Spleen (tissue), 11 donors: ENCODE data around the gene PHKA1. TPM values are rescaled to one million over a fixed set of nuclear protein-coding genes. Genes with fewer than 3 reads are reported as not detected.
A peak's percentile ranks its signal among the peaks of the same experiment; 100 is the strongest.

Source experiments
- DNase-seq: peaks from one replicate; pipeline ENCODE4 v3.0.0-alpha.2; 2020
- H3K27ac ChIP-seq, 8 donors: fragments of 200-600 bp; sonication (generic) in 7 of 8; 1 replicate in 4 of 8; 2 replicates in 4 of 8; pipeline versions ENCODE4 v1.5.0 to v1.8.0; 2016 to 2021; ENCODE audit warnings: inconsistent platforms in 4 of 8, mild to moderate bottlenecking in 4 of 8, moderate library complexity in 1 of 8
- H3K27me3 ChIP-seq, 7 donors: fragments of 200-600 bp; sonication (generic) in 6 of 7; replicated peaks in 1 of 7; 1 replicate in 4 of 7; 2 replicates in 3 of 7; pipeline versions ENCODE4 v1.5.0 to v1.8.0; 2016 to 2021; ENCODE audit warnings: inconsistent platforms in 3 of 7, mild to moderate bottlenecking in 1 of 7
- H3K36me3 ChIP-seq, 6 donors: fragments of 200-600 bp; sonication (generic) in 5 of 6; 1 replicate in 4 of 6; 2 replicates in 2 of 6; pipeline versions ENCODE4 v1.5.0 to v1.8.0; 2016 to 2021; ENCODE audit warnings: inconsistent platforms in 2 of 6
- H3K4me1 ChIP-seq, 6 donors: fragments of 200-600 bp; sonication (generic) in 5 of 6; 1 replicate in 3 of 6; 2 replicates in 3 of 6; pipeline versions ENCODE4 v1.5.0 to v1.8.0; 2016 to 2021; ENCODE audit warnings: inconsistent platforms in 3 of 6
- H3K4me3 ChIP-seq, 8 donors: fragments of 200-600 bp; sonication (generic) in 7 of 8; 1 replicate in 4 of 8; 2 replicates in 4 of 8; pipeline versions ENCODE4 v1.5.0 to v1.8.0; 2016 to 2021; ENCODE audit warnings: inconsistent platforms in 4 of 8, mild to moderate bottlenecking in 4 of 8, moderate library complexity in 2 of 8
- H3K9me3 ChIP-seq, 8 donors: fragments of 200-600 bp; sonication (generic) in 7 of 8; 1 replicate in 4 of 8; 2 replicates in 4 of 8; pipeline versions ENCODE4 v1.5.0 to v1.8.0; 2016 to 2021; ENCODE audit warnings: inconsistent platforms in 4 of 8
- POLR2A ChIP-seq, 3 donors: fragments of 450-650 bp; IDR thresholded peaks; one replicate each; pipeline ENCODE4 v1.5.1; 2017; ENCODE audit warnings: antibody characterized with exemption in 3 of 3, mild to moderate bottlenecking in 1 of 3
- POLR2AphosphoS5 ChIP-seq, 3 donors: sonication (generic); formaldehyde crosslinking; IDR thresholded peaks; one replicate each; pipeline ENCODE4 v1.5.1; 2017; ENCODE audit warnings: antibody characterized with exemption in 3 of 3
- WGBS, 5 donors: extraction: QIAGEN DNeasy Blood & Tissue Kit in 3 of 5; methylation state at CpG; one replicate each; pipeline versions ENCODE4 v1.1.5 to v1.1.7; 2013 to 2018; 5-methylcytosine and 5-hydroxymethylcytosine counted together
- intact Hi-C: fragments of 100-400 bp; cut with DNase I; formaldehyde crosslinking; loops from one replicate; pipeline ENCODE4 v1.15.0; 2023; ENCODE audit warnings: low total_unique reads
- polyA plus RNA-seq, 3 donors: library from polyadenylated mRNA; stranded (reverse); fragments of 200-250 nt; gene quantifications; one replicate each; pipeline ENCODE4 v1.2.1, GENCODE V29; 2013
- total RNA-seq, 7 donors: library from RNA; depleted of rRNA in 3 of 7; stranded (reverse); fragments of >200 nt in 3 of 7; fragmentation: NEBNext Ultra II Directional in 4 of 7; extraction: Animal tissue kit (Norgen Biotek cat#: 25700) in 4 of 7; gene quantifications; one replicate each; pipeline versions ENCODE4 v1.1.0 to v1.2.1, GENCODE V29; 2016 to 2021
- TF ChIP-seq, protein P1 (sequence below), 11 experiments: fragments of 200-600 bp in 7 of 11; fragments of 450-650 bp in 4 of 11; sonication (generic) in 4 of 11; IDR thresholded peaks in 8 of 11; conservative IDR thresholded peaks in 3 of 11; 1 replicate in 7 of 11; 2 replicates in 4 of 11; pipeline versions ENCODE4 v1.4.0 to v1.8.0; 2016 to 2021; ENCODE audit warnings: antibody characterized with exemption in 11 of 11, inconsistent platforms in 4 of 11, mild to moderate bottlenecking in 1 of 11
- donor health status: healthy with polysubstance abuse.
- donor health status: DM: no; HTN: no; CAD: no; lungs with moderate emphysema.
- donor health status: DM: no; HTN: no; CAD: no.
- donor health status: Bipolar disorder and iron deficiency.
- donor health status: healthy.
- donor health status: DM: no; HTN: no; CAD: no.
- donor health status: DM: yes; HTN: yes; CAD: no.

The PHKA1 gene
- total and polyA plus RNA-seq, 10 donors, result 0.67 to 12.7 (median 6.9) TPM

DNA sequence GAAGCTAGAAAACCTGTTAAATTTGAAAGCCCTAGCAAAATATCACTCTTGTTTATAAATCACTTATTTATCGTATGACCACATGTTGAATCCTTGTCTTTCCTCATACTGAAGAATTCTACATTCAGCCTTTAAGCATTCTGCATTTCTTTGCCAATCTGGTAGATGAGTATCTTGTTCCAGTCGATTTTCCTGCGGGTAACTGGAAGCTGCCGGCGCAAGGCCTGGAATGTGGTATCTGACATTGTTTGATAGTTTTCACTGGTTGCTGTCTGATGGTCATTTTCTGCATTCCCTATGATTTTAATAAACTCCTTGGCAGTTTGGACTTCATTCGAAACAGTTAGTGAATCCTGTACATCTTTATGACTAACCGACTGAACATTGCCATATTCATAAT is 13.7 kb upstream of the PHKA1 start:
- DNase-seq, result no peak
- H3K4me3 ChIP-seq, result no peak overlapping the region
- 87 to 97% (median 94%) methylated on average over 7 of the region's 7 CpGs for WGBS, 5 donors
- H3K9me3 ChIP-seq, result no peaks in the 10 kb centered on the region
- no peaks in the 10 kb centered on the region for H3K4me1 ChIP-seq
- intact Hi-C loops, result no loop called here
- H3K36me3 ChIP-seq, result no peaks in the 10 kb centered on the region
- H3K27ac ChIP-seq, result no peak overlapping the region
- TF ChIP-seq, protein P1, sequence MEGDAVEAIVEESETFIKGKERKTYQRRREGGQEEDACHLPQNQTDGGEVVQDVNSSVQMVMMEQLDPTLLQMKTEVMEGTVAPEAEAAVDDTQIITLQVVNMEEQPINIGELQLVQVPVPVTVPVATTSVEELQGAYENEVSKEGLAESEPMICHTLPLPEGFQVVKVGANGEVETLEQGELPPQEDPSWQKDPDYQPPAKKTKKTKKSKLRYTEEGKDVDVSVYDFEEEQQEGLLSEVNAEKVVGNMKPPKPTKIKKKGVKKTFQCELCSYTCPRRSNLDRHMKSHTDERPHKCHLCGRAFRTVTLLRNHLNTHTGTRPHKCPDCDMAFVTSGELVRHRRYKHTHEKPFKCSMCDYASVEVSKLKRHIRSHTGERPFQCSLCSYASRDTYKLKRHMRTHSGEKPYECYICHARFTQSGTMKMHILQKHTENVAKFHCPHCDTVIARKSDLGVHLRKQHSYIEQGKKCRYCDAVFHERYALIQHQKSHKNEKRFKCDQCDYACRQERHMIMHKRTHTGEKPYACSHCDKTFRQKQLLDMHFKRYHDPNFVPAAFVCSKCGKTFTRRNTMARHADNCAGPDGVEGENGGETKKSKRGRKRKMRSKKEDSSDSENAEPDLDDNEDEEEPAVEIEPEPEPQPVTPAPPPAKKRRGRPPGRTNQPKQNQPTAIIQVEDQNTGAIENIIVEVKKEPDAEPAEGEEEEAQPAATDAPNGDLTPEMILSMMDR (IDR thresholded peaks at IDR 0.05 in 8 of 11, conservative IDR thresholded peaks at IDR 0.05 in 3 of 11), result no peak
- TF ChIP-seq POLR2AphosphoS5 (IDR thresholded peaks at IDR 0.05), result no peak
- TF ChIP-seq POLR2A (IDR thresholded peaks at IDR 0.05), result no peak
- H3K27me3 ChIP-seq, result peaks cover 0 to 5% (median 0%) of the 10 kb centered on the region in 7 donors

DNA sequence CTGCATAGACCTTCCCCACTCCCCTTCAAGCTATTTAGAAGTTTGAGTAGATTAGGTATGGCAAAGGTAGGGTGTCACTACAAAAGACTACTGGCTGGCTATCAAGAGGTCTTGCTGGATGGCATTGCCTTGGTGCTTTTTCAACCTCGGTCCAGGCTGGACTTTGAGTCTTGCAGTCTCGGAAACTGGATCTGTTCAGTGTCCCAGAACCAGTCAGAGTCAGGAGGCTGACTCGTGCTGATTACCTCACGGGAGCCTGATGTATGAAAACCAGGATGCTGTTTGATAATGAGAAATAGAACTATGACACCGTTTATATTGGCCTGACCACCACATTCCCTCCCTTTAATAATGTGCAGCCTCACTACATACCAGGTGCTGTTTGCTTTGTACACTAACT is 2.7 kb upstream of the PHKA1 start:
- Histone ChIP-seq H3K27ac (no peak overlapping the region), H3K27me3 (peaks cover 0 to 16% (median 0%) of the 10 kb centered on the region in 7 donors), H3K36me3 (no peaks in the 10 kb centered on the region), H3K9me3 (no peaks in the 10 kb centered on the region), H3K4me1 (peaks cover 0 to 7% (median 0%) of the 10 kb centered on the region in 6 donors), H3K4me3 (no peak overlapping the region)
- intact Hi-C loops, result no loop called here
- TF ChIP-seq, protein P1 (IDR thresholded peaks at IDR 0.05 in 8 of 11, conservative IDR thresholded peaks at IDR 0.05 in 3 of 11), result no peak
- TF ChIP-seq POLR2A (IDR thresholded peaks at IDR 0.05), result no peak
- no peak for TF ChIP-seq POLR2AphosphoS5 (IDR thresholded peaks at IDR 0.05)
- WGBS, 5 donors, result 75 to 90% (median 86%) methylated on average over 5 of the region's 5 CpGs
- no peak for DNase-seq

DNA sequence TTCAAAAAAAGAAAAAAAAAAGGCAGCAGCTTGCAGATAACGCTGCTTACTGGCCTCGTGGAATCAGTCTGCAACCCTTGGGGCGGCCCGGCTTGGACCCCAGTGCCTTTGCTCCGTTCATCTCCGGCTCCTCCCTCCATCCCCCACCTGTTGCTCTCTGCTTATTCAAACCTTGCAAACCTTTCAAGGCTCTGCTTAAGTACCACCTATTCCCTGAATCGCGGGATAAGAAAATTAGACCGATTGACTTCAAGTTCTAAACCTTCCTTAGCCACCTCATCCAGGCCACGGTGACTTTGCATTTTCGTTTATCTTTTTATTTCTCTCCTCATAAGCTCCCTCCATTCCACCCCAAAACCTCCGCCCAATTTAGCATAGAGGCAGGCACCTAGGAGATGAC is 1.4 kb upstream of the PHKA1 start:
- Histone ChIP-seq H3K4me1 (peaks cover 0 to 7% (median 0%) of the 10 kb centered on the region in 6 donors), H3K36me3 (no peaks in the 10 kb centered on the region), H3K27ac (no peak overlapping the region), H3K4me3 (no peak overlapping the region), H3K9me3 (no peaks in the 10 kb centered on the region), H3K27me3 (peaks cover 0 to 16% (median 0%) of the 10 kb centered on the region in 7 donors)
- WGBS, 5 donors, result 76 to 91% (median 79%) methylated on average over 12 of the region's 12 CpGs
- TF ChIP-seq POLR2A (IDR thresholded peaks at IDR 0.05), result no peak
- TF ChIP-seq POLR2AphosphoS5 (IDR thresholded peaks at IDR 0.05), result no peak
- TF ChIP-seq, protein P1 (IDR thresholded peaks at IDR 0.05 in 8 of 11, conservative IDR thresholded peaks at IDR 0.05 in 3 of 11), result no peak
- DNase-seq, result no peak
- intact Hi-C loops, result no loop called here

DNA sequence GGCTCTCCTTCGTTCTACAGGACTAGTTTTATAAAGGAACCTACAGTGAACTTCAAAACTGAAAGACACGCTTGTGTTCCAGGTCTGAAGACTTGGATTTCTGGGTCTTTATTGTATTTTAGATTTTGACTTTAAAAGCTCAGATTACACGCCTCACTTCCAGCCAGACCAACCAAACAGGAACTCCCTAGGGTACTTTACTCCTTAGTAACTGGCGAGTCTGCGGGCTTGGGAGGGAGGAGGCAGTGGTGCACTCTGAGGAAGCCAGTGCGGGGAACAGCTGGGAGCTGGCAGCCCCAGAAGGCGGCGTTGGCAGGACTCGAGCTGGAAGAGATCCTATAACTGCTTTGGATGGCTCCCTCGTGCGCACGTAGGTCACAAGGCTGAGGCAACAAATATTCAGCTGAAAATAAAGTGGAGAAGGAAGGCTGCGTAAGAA is 391 bp upstream of the PHKA1 start:
- intact Hi-C loops, result no loop called here
- peaks cover 0 to 7% (median 0%) of the 10 kb centered on the region in 6 donors for H3K4me1 ChIP-seq
- peak; percentile 75 for DNase-seq

More for the DNA sequence above, 391 bp upstream of the PHKA1 start:
- Histone ChIP-seq H3K27ac (peak overlapping the region in 7 of 8 donors; percentile 32 to 75 (median 66)), H3K27me3 (peaks cover 0 to 16% (median 0%) of the 10 kb centered on the region in 7 donors), H3K4me3 (peak overlapping the region in 7 of 8 donors; percentile 25 to 68 (median 39)), H3K9me3 (no peaks in the 10 kb centered on the region), H3K36me3 (no peaks in the 10 kb centered on the region)
- TF ChIP-seq, protein P1 (IDR thresholded peaks at IDR 0.05 in 8 of 11, conservative IDR thresholded peaks at IDR 0.05 in 3 of 11), result no peak
- no peak for TF ChIP-seq POLR2A (IDR thresholded peaks at IDR 0.05)
- TF ChIP-seq POLR2AphosphoS5 (IDR thresholded peaks at IDR 0.05), result peak in 1 of 3 donors; percentile 5
- WGBS, 5 donors, result 4 to 44% (median 17%) methylated on average over 8 to 13 of the region's 13 CpGs
